Measurements from ENCODE around the gene SUSD1. TPM values are rescaled to one million over a fixed set of nuclear protein-coding genes. Genes with fewer than 3 reads are reported as not detected.

The SUSD1 gene
- total and polyA plus RNA-seq, 7 donors = 0.42 to 3.4 (median 1.7) TPM

DNA sequence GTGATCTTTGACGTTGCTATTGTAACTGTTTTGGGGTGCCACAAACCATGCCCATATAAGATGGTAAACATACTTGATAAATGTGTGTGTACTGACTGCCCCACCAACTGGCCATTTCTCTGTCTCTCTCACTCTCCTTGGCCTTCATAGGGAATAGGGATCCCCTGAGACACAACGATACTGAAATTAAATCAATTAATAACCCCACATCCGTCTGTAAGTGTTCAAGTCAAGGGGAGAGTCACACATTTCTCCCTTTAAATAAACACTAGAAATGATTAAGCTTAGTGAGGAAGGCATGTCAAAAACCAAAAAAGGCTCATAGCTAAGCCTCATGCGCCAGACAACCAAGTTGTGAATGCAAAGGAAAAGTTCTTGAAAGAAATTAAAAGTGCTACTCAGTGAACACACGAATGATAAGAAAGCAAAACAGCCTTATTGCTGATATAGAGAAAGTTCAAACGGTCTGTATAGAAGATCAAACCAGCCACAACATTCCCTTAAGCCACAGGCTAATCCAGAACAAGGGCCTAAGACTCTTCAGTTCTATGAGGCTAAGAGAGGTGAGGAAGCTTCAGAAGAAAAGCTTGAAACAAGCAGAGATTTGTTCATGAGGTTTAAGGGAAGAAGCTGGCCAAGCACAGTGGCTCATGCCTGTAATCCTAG, 167.4 kb downstream of the SUSD1 start:
- Histone ChIP-seq H3K9me3 (no peaks in the 10 kb centered on the region), H3K4me3 (no peak overlapping the region), H3K27me3 (ENCODE audit: insufficient read depth in 3 of 3, low read length in 2 of 3) (no peaks in the 10 kb centered on the region), H3K36me3 (ENCODE audit: insufficient read depth in 1 of 2, low read depth in 1 of 2) (no peaks in the 10 kb centered on the region), H3K4me1 (peaks cover 10% of the 10 kb centered on the region), H3K27ac (no peak overlapping the region)
- ATAC-seq (no peak), DNase-seq (no peak)
- whole genome bisulfite sequencing, 3 donors = 70 to 81% (median 72%) methylated on average over 6 of the region's 6 CpGs
- TF ChIP-seq, protein P1, sequence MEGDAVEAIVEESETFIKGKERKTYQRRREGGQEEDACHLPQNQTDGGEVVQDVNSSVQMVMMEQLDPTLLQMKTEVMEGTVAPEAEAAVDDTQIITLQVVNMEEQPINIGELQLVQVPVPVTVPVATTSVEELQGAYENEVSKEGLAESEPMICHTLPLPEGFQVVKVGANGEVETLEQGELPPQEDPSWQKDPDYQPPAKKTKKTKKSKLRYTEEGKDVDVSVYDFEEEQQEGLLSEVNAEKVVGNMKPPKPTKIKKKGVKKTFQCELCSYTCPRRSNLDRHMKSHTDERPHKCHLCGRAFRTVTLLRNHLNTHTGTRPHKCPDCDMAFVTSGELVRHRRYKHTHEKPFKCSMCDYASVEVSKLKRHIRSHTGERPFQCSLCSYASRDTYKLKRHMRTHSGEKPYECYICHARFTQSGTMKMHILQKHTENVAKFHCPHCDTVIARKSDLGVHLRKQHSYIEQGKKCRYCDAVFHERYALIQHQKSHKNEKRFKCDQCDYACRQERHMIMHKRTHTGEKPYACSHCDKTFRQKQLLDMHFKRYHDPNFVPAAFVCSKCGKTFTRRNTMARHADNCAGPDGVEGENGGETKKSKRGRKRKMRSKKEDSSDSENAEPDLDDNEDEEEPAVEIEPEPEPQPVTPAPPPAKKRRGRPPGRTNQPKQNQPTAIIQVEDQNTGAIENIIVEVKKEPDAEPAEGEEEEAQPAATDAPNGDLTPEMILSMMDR (IDR thresholded peaks at IDR 0.05) = no peak
- intact Hi-C loops (cut with DNase I) = no loop called here

DNA sequence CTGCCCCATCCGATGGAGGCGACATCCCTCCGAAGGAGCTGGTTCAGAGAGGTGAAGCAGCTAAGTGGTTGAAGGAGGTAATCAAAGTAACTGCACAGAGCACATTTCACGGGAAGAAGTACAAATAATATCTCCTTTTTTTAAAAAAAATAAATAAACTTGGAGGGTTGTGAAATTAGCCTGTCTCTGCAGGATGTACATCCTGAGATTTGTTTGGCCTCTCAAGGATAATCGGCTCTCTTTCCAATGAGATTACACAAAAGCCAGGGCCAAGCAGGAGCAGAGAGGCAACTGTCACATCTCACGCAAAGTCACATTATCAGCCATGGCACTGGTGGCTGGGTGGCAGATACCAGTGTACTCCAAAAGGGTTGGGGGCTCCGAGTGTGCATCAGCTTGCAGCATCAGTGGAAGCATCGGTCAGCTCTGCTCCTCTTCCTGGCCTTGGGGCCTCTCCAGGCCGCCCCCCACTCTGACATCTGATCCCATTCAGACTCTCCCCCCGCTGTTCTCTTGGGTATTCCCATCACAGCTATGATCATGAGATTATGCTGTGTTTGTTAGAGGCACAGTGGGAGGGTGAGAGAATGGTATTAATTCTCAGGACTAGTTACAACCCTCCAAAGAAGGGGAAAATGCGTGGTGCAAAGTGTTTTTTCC, 168.6 kb downstream of the SUSD1 start:
- no peaks in the 10 kb centered on the region for H3K27me3 ChIP-seq (ENCODE audit: insufficient read depth in 3 of 3, low read length in 2 of 3)
- TF ChIP-seq, protein P1 (IDR thresholded peaks at IDR 0.05) = no peak
- DNase-seq (no peak), ATAC-seq (no peak)
- no peaks in the 10 kb centered on the region for H3K36me3 ChIP-seq (ENCODE audit: insufficient read depth in 1 of 2, low read depth in 1 of 2)
- no peaks in the 10 kb centered on the region for H3K4me1 ChIP-seq
- intact Hi-C loops (cut with DNase I) = no loop called here
- 78 to 88% (median 87%) methylated on average over 11 of the region's 11 CpGs for WGBS, 3 donors
- no peaks in the 10 kb centered on the region for H3K9me3 ChIP-seq
- no peak overlapping the region for H3K27ac ChIP-seq
- H3K4me3 ChIP-seq = no peak overlapping the region

DNA sequence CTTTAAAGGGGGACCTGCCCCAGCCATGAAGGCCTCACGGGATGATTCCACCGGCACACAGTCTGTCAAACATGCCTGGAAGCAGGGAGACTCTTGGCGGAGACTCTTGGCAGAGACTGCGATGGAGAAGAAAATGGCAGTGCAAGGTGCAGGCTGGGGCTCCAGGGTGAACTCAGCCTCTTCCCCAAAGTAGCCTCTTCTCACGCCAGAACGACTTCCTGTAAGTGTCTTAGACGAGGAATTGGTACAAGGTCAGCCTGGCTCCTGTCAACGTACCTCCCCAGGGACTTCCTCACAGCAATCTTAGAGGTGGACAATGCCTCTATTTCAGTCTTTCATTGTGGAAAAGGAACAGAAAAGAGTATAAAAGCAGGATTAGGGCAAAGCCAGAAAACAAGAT, 169.2 kb downstream of the SUSD1 start:
- WGBS, 3 donors = 57 to 65% (median 61%) methylated on average over 8 of the region's 8 CpGs
- ATAC-seq = no peak
- intact Hi-C loops (cut with DNase I) = no loop called here
- Histone ChIP-seq H3K9me3 (no peaks in the 10 kb centered on the region), H3K4me3 (no peak overlapping the region), H3K27me3 (ENCODE audit: insufficient read depth in 3 of 3, low read length in 2 of 3) (no peaks in the 10 kb centered on the region), H3K36me3 (ENCODE audit: insufficient read depth in 1 of 2, low read depth in 1 of 2) (no peaks in the 10 kb centered on the region), H3K4me1 (no peaks in the 10 kb centered on the region), H3K27ac (no peak overlapping the region)
- TF ChIP-seq, protein P1 (IDR thresholded peaks at IDR 0.05) = no peak
- DNase-seq = no peak

DNA sequence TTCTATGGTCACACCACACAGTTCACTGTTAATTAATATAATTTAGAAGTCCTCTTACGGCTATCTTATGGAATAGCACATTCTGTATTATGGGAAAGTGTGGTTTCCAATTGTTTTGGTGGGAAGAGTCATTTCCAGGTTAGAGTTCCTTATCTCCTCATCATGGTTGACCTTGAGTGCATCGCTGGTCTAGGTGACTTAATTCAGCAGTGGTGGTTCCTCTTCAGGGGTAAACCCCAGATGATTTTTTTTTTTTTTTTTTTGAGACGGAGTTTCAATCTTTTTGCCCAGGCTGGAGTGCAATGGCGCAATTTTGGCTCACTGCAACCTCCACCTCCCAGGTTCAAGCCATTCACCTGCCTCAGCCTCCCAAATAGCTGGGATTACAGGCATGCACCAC, 171.6 kb downstream of the SUSD1 start:
- no peak overlapping the region for H3K4me3 ChIP-seq
- intact Hi-C loops (cut with DNase I) = no loop called here
- no peaks in the 10 kb centered on the region for H3K27me3 ChIP-seq (ENCODE audit: insufficient read depth in 3 of 3, low read length in 2 of 3)
- H3K9me3 ChIP-seq = no peaks in the 10 kb centered on the region
- ATAC-seq = no peak
- H3K27ac ChIP-seq = no peak overlapping the region
- DNase-seq = no peak
- H3K36me3 ChIP-seq (ENCODE audit: insufficient read depth in 1 of 2, low read depth in 1 of 2) = no peaks in the 10 kb centered on the region
- H3K4me1 ChIP-seq = no peaks in the 10 kb centered on the region
- WGBS, 3 donors = 95 to 97% (median 96%) methylated on average over 4 of the region's 4 CpGs
- TF ChIP-seq, protein P1 (IDR thresholded peaks at IDR 0.05) = no peak
